NCI-H146 treated with DMSO at 0.1 percent for 48 hours (cell line): ENCODE data around the gene APH1B.
"Not testable (repeated sequence)": the region's sequence is repeated elsewhere in the genome, so short reads cannot be mapped to it uniquely, and the experiment has no call there.

ENCODE experiments used
- DNase-seq: peaks from one replicate; lab custom pipeline; 2025; ENCODE audit not compliant: unreplicated experiment; lab: John Stamatoyannopoulos, UW

The APH1B gene

DNA sequence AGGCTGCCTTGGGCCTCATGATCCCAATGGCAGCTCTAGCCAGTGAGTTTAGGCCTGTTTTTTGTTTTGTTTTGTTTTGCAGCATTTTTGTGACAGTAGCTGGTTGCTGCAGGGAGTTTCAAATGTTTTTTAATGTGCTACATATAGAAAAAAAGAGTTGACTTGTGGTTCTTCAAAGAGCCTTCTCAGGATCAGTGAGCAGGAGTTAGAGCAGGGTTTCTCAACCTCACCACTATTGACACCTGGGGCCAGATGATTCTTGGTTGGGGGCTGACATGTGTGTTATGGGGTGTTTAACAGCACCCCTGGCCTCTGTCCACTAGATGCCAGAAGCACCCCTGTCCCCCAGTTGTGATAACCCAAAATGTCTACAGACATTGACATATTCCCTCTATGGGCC lies 17.9 kb downstream of the APH1B start:
- no peak for DNase-seq

- DNase-seq = peak; percentile 31
These were observed 18.8 kb downstream of the APH1B start for GRCh38 chr15:63296195-63296594.

DNA sequence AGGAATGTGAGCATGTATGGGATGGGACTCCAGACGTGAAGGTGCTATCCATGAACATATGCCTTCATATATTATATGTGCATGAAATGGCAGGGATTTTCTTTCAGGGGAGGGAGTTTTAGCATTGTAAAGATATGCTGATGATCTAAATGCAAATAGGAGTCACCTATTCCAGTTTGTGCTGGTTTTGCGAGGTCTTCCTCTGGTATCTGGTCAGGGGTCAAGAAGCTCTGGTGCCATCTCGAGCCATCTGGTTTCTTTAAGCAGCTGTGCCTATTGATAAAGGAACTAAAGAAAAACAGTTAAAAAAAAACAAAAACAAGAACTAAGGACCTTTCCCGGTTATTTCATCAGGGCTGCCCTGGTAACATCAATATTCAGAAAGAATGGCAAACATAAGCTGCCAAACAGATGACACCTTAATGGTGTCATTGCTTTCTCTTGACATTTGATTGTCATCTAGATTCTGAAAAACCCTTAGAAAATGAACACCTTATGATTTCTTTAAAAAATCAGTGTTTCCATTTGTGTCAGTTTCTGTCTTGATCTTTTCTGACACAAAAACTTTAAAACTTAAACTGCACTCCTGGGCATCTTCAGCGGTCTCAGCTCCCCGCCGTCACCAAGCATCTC lies 22.7 kb downstream of the APH1B start:
- no peak for DNase-seq

- peak; percentile 28 for DNase-seq
These were observed 23.7 kb downstream of the APH1B start for GRCh38 chr15:63301088-63301487.

DNA sequence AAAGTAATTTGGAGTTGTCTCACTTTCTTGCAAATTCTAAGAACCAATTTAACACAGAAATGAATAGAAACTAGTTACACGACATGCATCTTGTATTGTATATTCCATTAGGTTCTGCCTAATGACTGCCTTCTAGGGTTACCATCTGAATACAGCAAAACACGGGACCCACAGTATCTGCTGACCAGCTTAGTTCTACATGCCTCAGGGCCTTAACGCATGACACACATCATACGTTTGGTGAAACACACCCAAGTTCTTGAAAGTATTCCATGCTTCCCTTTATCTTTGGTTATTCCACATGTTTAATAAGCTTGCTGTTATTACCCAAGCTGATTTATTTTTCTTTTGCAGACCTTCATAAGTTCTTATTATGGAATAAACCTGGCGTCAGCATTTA lies 27.9 kb downstream of the APH1B start:
- no peak for DNase-seq

DNA sequence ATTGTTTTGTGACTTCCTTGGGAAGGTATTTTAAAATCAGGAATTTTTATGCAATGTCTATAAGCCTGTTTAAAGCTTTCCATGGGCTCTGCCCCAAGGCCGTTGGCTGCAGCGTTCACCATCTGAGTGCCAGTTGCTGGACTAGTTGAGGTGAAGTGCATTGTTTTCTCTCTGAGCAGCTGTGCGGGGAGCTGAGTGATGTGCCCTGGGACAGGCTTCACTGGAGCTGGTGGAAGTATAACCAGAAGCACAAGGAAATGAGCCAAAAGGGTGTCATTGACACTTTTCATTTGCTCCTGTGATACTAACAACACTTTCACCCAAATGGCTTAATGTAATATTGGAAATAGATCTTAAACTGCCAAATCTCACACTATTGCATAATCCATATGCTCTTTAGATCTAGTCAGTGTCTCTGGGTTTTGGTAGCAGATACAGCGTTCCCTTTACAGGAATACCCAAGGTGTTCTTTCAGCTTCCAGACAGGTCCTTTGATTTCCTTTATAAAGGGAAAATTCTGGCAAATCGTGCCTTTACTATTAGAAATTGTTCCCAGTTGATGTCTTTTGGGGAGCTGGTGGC lies 29.2 kb downstream of the APH1B start:
- no peak for DNase-seq

GRCh38 chr15:63308491-63308890 lies 31.1 kb downstream of the APH1B start:
- DNase-seq = no peak

DNA sequence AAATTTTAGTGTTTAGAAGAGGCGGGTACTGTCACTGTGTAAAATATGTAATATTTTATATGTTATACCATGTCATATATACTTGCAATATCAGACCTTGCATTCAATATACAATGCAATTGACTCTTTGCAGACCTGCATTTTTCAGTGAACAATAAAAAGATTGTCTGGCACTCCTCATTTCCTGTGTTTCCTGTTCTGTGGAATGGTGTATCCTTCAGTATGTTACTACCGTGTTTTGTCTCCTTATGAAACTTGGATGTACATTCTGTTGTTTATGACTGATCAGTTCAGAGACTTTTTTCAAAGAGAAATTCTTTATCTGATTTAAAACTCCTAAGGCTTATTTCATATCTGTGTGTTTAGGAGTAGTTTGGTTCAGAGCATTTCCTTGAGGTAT lies 31.5 kb downstream of the APH1B start:
- no peak for DNase-seq

DNA sequence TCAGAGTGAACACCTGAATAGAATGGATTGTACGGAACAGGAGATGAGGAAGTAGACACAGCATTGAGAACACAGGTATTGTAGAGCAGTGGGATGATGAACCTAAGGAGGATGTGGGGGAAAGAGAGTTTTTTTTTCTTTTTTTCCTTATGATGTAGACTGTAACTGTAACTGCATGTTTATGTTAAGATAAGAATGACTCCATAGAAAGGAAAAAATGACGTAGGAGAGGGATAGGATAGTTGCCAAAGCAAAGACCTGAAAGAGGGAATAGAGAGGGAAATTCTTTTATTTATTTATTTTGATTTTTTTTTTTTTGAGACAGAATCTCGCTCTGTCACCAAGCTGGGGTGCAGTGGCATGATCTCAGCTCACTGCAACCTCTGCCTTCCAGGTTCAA lies 33.2 kb downstream of the APH1B start:
- no peak for DNase-seq

DNA sequence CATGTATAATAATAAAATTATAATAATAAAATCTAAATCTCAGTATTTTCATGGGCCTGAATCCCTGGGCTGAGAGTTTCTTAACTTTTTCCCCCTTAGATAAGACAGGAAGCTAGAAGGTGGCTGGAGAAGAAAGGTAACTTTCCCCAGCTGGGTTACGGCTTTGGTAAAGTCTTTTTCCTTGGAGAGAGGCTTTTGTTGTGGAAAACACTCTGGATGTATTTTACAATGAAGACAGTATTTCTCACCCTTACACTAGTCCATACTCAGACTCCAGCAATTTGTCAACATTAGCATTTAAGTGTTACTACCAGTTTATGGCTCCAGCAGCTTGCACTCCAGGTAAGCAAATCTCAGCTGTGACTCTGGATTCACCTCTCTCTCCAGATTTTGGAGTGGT lies 34.9 kb downstream of the APH1B start:
- DNase-seq = no peak

GRCh38 chr15:63313825-63314224 lies 36.4 kb downstream of the APH1B start:
- DNase-seq = no peak

- no peak for DNase-seq
These were observed 37.0 kb downstream of the APH1B start for GRCh38 chr15:63314409-63314808.

- DNase-seq = no peak
These were observed 40.9 kb downstream of the APH1B start for GRCh38 chr15:63318344-63318743.

DNA sequence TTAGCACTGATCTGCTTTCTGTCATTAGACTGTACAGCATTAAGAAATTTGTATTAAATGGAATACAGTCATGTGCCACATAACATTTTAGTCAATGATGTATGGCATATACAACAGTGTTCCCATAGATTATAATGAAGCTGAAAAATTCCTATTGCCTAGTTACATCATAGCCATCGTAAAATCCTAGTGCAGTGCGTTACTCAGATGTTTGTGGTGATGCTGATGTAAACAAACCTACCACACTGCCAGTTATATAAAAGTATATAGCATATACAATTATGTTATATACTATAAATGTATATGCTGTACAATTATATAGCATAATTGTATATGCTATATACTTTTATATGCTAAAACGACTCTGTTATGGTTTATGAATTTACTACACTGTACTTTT lies 41.7 kb downstream of the APH1B start:
- DNase-seq = no peak

DNA sequence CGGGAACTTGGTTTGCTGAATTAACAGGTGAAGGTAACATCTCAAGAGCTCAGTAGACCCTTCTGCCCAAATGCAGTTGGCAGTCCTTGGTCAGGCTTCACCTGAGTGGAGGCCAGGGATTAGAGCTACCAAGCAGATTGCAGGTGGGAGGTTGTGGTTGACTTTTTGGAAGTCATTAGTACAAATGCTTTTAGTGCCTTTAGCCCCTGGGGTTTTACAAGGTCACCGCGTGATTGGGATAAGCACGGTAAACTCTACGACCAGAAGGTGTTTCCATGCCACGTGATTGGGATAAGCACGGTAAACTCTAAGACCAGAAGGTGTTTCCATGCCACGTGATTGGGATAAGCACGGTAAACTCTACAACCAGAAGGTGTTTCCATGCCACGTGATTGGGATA lies 43.0 kb downstream of the APH1B start:
- DNase-seq = not testable (repeated sequence)

DNA sequence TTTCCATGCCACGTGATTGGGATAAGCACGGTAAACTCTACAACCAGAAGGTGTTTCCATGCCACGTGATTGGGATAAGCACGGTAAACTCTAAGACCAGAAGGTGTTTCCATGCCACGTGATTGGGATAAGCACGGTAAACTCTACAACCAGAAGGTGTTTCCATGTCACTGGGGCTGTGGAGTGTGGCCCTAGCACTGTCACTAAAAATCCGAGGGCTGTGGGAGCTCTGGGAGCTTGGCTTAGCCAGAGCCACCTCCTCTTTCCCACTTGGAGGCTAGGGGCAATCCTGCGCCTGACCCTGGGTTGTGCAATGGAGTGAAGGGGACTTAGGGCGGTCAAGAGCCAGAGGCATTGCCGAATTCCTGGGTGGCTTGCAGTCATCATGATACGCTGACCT lies 43.6 kb downstream of the APH1B start:
- DNase-seq = not testable (repeated sequence)

- no peak for DNase-seq
These were observed 44.1 kb downstream of the APH1B start for GRCh38 chr15:63321462-63321861.

- DNase-seq = no peak
These were observed 45.1 kb downstream of the APH1B start for GRCh38 chr15:63322541-63322940.

GRCh38 chr15:63323798-63324563 lies 46.6 kb downstream of the APH1B start:
- DNase-seq = no peak

DNA sequence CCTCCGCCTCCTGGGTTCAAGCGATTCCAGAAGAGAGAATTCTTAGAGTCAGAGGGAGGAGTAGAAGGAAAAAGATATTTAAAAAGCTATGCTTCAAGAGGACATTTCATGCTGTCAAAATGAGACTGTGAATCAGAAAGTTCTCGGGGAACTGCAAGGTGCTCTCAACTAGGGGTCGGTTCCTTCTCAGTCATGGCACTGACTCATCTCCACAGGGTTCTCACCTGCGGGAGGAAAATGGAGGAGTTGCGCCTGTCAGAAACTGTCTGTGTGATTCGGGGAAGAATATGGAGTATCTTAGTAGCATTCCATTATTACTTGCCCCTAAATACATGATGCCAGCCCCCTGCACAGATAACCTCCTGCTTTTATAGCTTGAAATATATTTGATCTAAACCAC lies 47.4 kb downstream of the APH1B start:
- DNase-seq = no peak

- DNase-seq = no peak
These were observed 50.4 kb downstream of the APH1B start for GRCh38 chr15:63327648-63328421.
